Mesothelial cell of epicardium (in vitro differentiated cells): Measurements from ENCODE around the gene VGLL2. TPM values are rescaled to one million over a fixed set of nuclear protein-coding genes. Genes with fewer than 3 reads are reported as not detected.
A peak's percentile ranks its signal among the peaks of the same experiment; 100 is the strongest.

Experiments
- DNase-seq, 2 experiments: peaks; one replicate each; pipeline ENCODE4 v3.0.0; 2021; ENCODE audit warnings: low spot score in 2 of 2; ENCODE audit not compliant: unreplicated experiment in 2 of 2
- H3K27ac Mint-ChIP-seq: 2 replicates; pipeline ENCODE4 v1.8.0; 2021; ENCODE audit warnings: mixed read lengths
- H3K27me3 Mint-ChIP-seq: 2 replicates; pipeline ENCODE4 v1.8.0; 2021; ENCODE audit warnings: low read depth, mixed read lengths
- H3K36me3 Mint-ChIP-seq: 2 replicates; pipeline ENCODE4 v1.8.0; 2021; ENCODE audit warnings: mixed read lengths
- H3K4me1 Mint-ChIP-seq: 2 replicates; pipeline ENCODE4 v1.8.0; 2021; ENCODE audit warnings: mixed read lengths
- H3K4me3 Mint-ChIP-seq: 2 replicates; pipeline ENCODE4 v1.8.0; 2021; ENCODE audit warnings: mild to moderate bottlenecking, moderate library complexity, mixed read lengths
- H3K9me3 Mint-ChIP-seq: 2 replicates; pipeline ENCODE4 v1.8.0; 2021; ENCODE audit warnings: mixed read lengths
- CTCF ChIP-seq: fragments of 200-600 bp; sonication (generic); IDR thresholded peaks from one replicate; pipeline ENCODE4 v1.5.0; 2021; ENCODE audit warnings: antibody characterized with exemption; ENCODE audit not compliant: unreplicated experiment
- total RNA-seq: library from RNA; stranded (reverse); gene quantifications from 3 replicates; pipeline ENCODE4 v1.2.1, GENCODE V29; 2021

Gene VGLL2
- not detected in 3 replicates for total RNA-seq

- Mint-ChIP-seq H3K36me3 (no peaks in the 10 kb centered on the region), H3K4me3 (peak within 1 kb of the TSS; percentile 68), H3K4me1 (peaks cover 20% of the 10 kb centered on the region), H3K27ac (no peak within 1 kb of the TSS), H3K9me3 (no peaks in the 10 kb centered on the region), H3K27me3 (peaks cover 98% of the 10 kb centered on the region)
- peak; percentile 42 to 69 for DNase-seq
- TF ChIP-seq CTCF = no peak
Measured at GRCh38 chr6:117265410-117266256, at the start of gene VGLL2. Gene VGLL2, plus strand, starts transcription at chr6:117265558. Its CDS starts 206 bp downstream, at chr6:117265764.

GRCh38 chr6:117222861-117223260, 42.5 kb upstream of the VGLL2 start:
- Mint-ChIP-seq H3K27me3 (no peaks in the 10 kb centered on the region), H3K4me1 (no peaks in the 10 kb centered on the region), H3K36me3 (no peaks in the 10 kb centered on the region), H3K4me3 (no peak overlapping the region), H3K9me3 (no peaks in the 10 kb centered on the region), H3K27ac (no peak overlapping the region)
- DNase-seq = no peak
- TF ChIP-seq CTCF = no peak

- H3K27me3 Mint-ChIP-seq = peaks cover 3% of the 10 kb centered on the region
- peaks cover 3% of the 10 kb centered on the region for H3K9me3 Mint-ChIP-seq
- no peak for DNase-seq
- H3K4me1 Mint-ChIP-seq = no peaks in the 10 kb centered on the region
- no peak for TF ChIP-seq CTCF
- H3K36me3 Mint-ChIP-seq = no peaks in the 10 kb centered on the region
- no peak overlapping the region for H3K4me3 Mint-ChIP-seq
- no peak overlapping the region for H3K27ac Mint-ChIP-seq
Measured at GRCh38 chr6:117226778-117227177, 38.6 kb upstream of the VGLL2 start.

GRCh38 chr6:117227245-117227962, 38.0 kb upstream of the VGLL2 start:
- H3K36me3 Mint-ChIP-seq = no peaks in the 10 kb centered on the region
- no peak for DNase-seq
- H3K27me3 Mint-ChIP-seq = peaks cover 3% of the 10 kb centered on the region
- no peaks in the 10 kb centered on the region for H3K4me1 Mint-ChIP-seq
- H3K27ac Mint-ChIP-seq = no peak overlapping the region
- TF ChIP-seq CTCF = no peak
- no peak overlapping the region for H3K4me3 Mint-ChIP-seq
- peaks cover 3% of the 10 kb centered on the region for H3K9me3 Mint-ChIP-seq

- Mint-ChIP-seq H3K27ac (no peak overlapping the region), H3K9me3 (peaks cover 3% of the 10 kb centered on the region), H3K36me3 (no peaks in the 10 kb centered on the region), H3K4me3 (no peak overlapping the region), H3K4me1 (no peaks in the 10 kb centered on the region), H3K27me3 (peaks cover 3% of the 10 kb centered on the region)
- no peak for TF ChIP-seq CTCF
- DNase-seq = no peak
Measured at GRCh38 chr6:117228202-117228601, 37.2 kb upstream of the VGLL2 start.
